ENCODE results near the gene HNRNPA2B1. TPM values are rescaled to one million over a fixed set of nuclear protein-coding genes. Genes with fewer than 3 reads are reported as not detected.

HNRNPA2B1 gene
- total RNA-seq, 4 donors from 2014 or later = 123 to 362 (median 208) TPM

- in situ Hi-C loops (cut with MboI; ENCODE audit: low pct_ligation_motif_present in 1 of 4, low pct_unique_long_range_greater_than_20kb in 1 of 4, low sequenced_read_pairs in 3 of 4) = loop anchor here in 2 of 4 donors (10.0 to 25.0 kb wide), 2 partner anchors 97 to 970 kb away; partner anchors contain the start of genes HOXA10 (in 2 of the 2), HOXA3 (in 2 of the 2), HOXA7 (in 2 of the 2) and HOXA9 (in 2 of the 2)
- H3K27ac ChIP-seq = no peak overlapping the region
Measured at GRCh38 chr7:26191974-26192479, 8.5 kb downstream of the HNRNPA2B1 start.

GRCh38 chr7:26191233-26191973 lies 9.1 kb downstream of the HNRNPA2B1 start:
- no peak for DNase-seq
- Histone ChIP-seq H3K27ac (no peak overlapping the region), H3K36me3 (peaks cover 0 to 79% (median 36%) of the 10 kb centered on the region in 4 donors), H3K27me3 (no peaks in the 10 kb centered on the region), H3K4me1 (peaks cover 27 to 54% (median 41%) of the 10 kb centered on the region in 4 donors), H3K4me3 (no peak overlapping the region), H3K9me3 (no peaks in the 10 kb centered on the region)
- WGBS, 2 donors (ENCODE audit: low coverage in 1 of 2) = 65 to 69% methylated on average over 7 of the region's 7 CpGs
- TF ChIP-seq CTCF (IDR thresholded peaks at IDR 0.05) (no peak), POLR2AphosphoS5 (IDR thresholded peaks at IDR 0.05) (no peak), POLR2A (IDR thresholded peaks at IDR 0.05) (no peak), EP300 (IDR thresholded peaks at IDR 0.05; ENCODE audit: low read depth) (no peak)
- intact Hi-C loops (cut with DNase I; ENCODE audit: low total_unique reads) (no loop called here), in situ Hi-C loops (cut with MboI; ENCODE audit: low pct_ligation_motif_present in 1 of 4, low pct_unique_long_range_greater_than_20kb in 1 of 4, low sequenced_read_pairs in 3 of 4) (loop anchor here in 2 of 4 donors (10.0 to 25.0 kb wide), 2 partner anchors 97 to 971 kb away; partner anchors contain the start of genes HOXA10 (in 2 of the 2), HOXA3 (in 2 of the 2), HOXA7 (in 2 of the 2) and HOXA9 (in 2 of the 2))

More at GRCh38 chr7:26191974-26192479, 8.5 kb downstream of the HNRNPA2B1 start:
- TF ChIP-seq CTCF (IDR thresholded peaks at IDR 0.05) (no peak), POLR2A (IDR thresholded peaks at IDR 0.05) (no peak), POLR2AphosphoS5 (IDR thresholded peaks at IDR 0.05) (no peak), EP300 (IDR thresholded peaks at IDR 0.05; ENCODE audit: low read depth) (no peak)
- H3K4me3 ChIP-seq = no peak overlapping the region
- no peaks in the 10 kb centered on the region for H3K27me3 ChIP-seq
- H3K9me3 ChIP-seq = no peaks in the 10 kb centered on the region
- peaks cover 33 to 60% (median 47%) of the 10 kb centered on the region in 4 donors for H3K4me1 ChIP-seq
- no peak for DNase-seq
- WGBS, 2 donors (ENCODE audit: low coverage in 1 of 2) = 73 to 74% methylated on average over 1 of the region's 1 CpG
- intact Hi-C loops (cut with DNase I; ENCODE audit: low total_unique reads) = no loop called here
- H3K36me3 ChIP-seq = peaks cover 0 to 85% (median 39%) of the 10 kb centered on the region in 4 donors

GRCh38 chr7:26190417-26190869 lies 10.1 kb downstream of the HNRNPA2B1 start:
- intact Hi-C loops (cut with DNase I; ENCODE audit: low total_unique reads) (no loop called here), in situ Hi-C loops (cut with MboI; ENCODE audit: low pct_ligation_motif_present in 1 of 4, low pct_unique_long_range_greater_than_20kb in 1 of 4, low sequenced_read_pairs in 3 of 4) (loop anchor here in 2 of 4 donors (10.0 to 25.0 kb wide), 2 partner anchors 96 to 972 kb away; partner anchors contain the start of genes HOXA10 (in 2 of the 2), HOXA3 (in 2 of the 2), HOXA7 (in 2 of the 2) and HOXA9 (in 2 of the 2))
- TF ChIP-seq EP300 (IDR thresholded peaks at IDR 0.05; ENCODE audit: low read depth) (no peak), POLR2A (IDR thresholded peaks at IDR 0.05) (no peak), POLR2AphosphoS5 (IDR thresholded peaks at IDR 0.05) (no peak), CTCF (IDR thresholded peaks at IDR 0.05) (no peak)
- no peaks in the 10 kb centered on the region for H3K27me3 ChIP-seq
- H3K27ac ChIP-seq = no peak overlapping the region
- H3K9me3 ChIP-seq = no peaks in the 10 kb centered on the region
- no peak for DNase-seq
- peaks cover 0 to 69% (median 32%) of the 10 kb centered on the region in 4 donors for H3K36me3 ChIP-seq
- H3K4me1 ChIP-seq = peaks cover 24 to 45% (median 32%) of the 10 kb centered on the region in 4 donors
- H3K4me3 ChIP-seq = no peak overlapping the region
- 55 to 85% methylated on average over 1 of the region's 1 CpG for WGBS, 2 donors (ENCODE audit: low coverage in 1 of 2)

DNA sequence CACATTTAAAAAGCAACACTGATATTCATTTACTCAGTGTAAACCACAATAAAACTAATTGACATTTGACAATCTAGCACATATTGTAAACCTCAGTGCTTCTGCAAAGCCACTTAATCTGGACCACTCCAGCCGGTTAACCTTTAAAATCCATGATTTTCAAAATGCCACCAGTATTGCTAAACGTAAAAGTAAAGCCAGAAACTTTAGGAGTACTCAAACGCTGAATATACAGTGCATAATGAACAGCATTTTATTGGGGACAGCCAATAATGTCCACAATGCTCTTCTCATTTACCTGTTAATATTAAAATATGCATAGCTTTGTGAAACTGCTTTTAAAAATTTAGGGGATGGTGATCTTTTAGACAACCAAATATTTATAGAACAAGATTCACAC lies 10.8 kb downstream of the HNRNPA2B1 start:
- TF ChIP-seq POLR2AphosphoS5 (IDR thresholded peaks at IDR 0.05) (peak in 1 of 3 donors; percentile 3), EP300 (IDR thresholded peaks at IDR 0.05; ENCODE audit: low read depth) (no peak)
- Histone ChIP-seq H3K27ac (no peak overlapping the region), H3K4me3 (no peak overlapping the region), H3K9me3 (no peaks in the 10 kb centered on the region), H3K27me3 (no peaks in the 10 kb centered on the region), H3K4me1 (peaks cover 23 to 37% (median 26%) of the 10 kb centered on the region in 4 donors), H3K36me3 (peaks cover 0 to 62% (median 29%) of the 10 kb centered on the region in 4 donors)
- WGBS, 2 donors (ENCODE audit: low coverage in 1 of 2) = 62 to 80% methylated on average over 3 of the region's 3 CpGs
- in situ Hi-C loops (cut with MboI; ENCODE audit: low pct_ligation_motif_present in 1 of 4, low pct_unique_long_range_greater_than_20kb in 1 of 4, low sequenced_read_pairs in 3 of 4) = loop anchor here in 2 of 4 donors (10.0 to 25.0 kb wide), 2 partner anchors 95 to 973 kb away; partner anchors contain the start of genes HOXA10 (in 2 of the 2), HOXA3 (in 2 of the 2), HOXA7 (in 2 of the 2) and HOXA9 (in 2 of the 2)
- intact Hi-C loops (cut with DNase I; ENCODE audit: low total_unique reads) = no loop called here
- no peak for DNase-seq

Measured in transverse colon (tissue), 4 donors.